Astrocyte (in vitro differentiated cells and primary cell): ENCODE data around the gene RNF180. TPM values are rescaled to one million over a fixed set of nuclear protein-coding genes. Genes with fewer than 3 reads are reported as not detected.

Experiments used
- DNase-seq: peaks from one replicate; pipeline ENCODE4 v3.0.0-alpha.2; 2010; ENCODE audit warnings: low read depth
- FAIRE-seq: peaks from 2 replicates; lab custom pipeline; 2011; peaks lifted over from hg19 to GRCh38; lab: Jason Lieb, UNC
- H2AFZ ChIP-seq: 2 replicates; pipeline ENCODE4 v1.6.0; 2012; ENCODE audit warnings: low read depth, low read length, inconsistent platforms
- H3K27ac ChIP-seq: 2 replicates; pipeline ENCODE4 v1.5.1; 2011; ENCODE audit warnings: low read depth, low read length, inconsistent platforms
- H3K27me3 ChIP-seq: 2 replicates; pipeline ENCODE4 v1.6.0; 2011; ENCODE audit warnings: low read length, inconsistent platforms; ENCODE audit not compliant: insufficient read depth
- H3K36me3 ChIP-seq: 2 replicates; pipeline ENCODE4 v1.5.1; 2011; ENCODE audit warnings: low read length, inconsistent platforms; ENCODE audit not compliant: insufficient read depth
- H3K4me1 ChIP-seq: 2 replicates; pipeline ENCODE4 v1.5.1; 2011; ENCODE audit warnings: low read length, inconsistent platforms; ENCODE audit not compliant: insufficient read depth
- H3K4me2 ChIP-seq: 2 replicates; pipeline ENCODE4 v1.6.0; 2012; ENCODE audit warnings: low read length, inconsistent platforms
- H3K4me3 ChIP-seq: 2 replicates; pipeline ENCODE4 v1.5.1; 2011; ENCODE audit warnings: low read depth, mild to moderate bottlenecking, low read length, inconsistent platforms; ENCODE audit not compliant: insufficient read depth
- H3K79me2 ChIP-seq: 2 replicates; pipeline ENCODE4 v1.6.0; 2012; ENCODE audit warnings: mild to moderate bottlenecking, low read length, inconsistent platforms; ENCODE audit not compliant: insufficient read depth
- H3K9ac ChIP-seq: 2 replicates; pipeline ENCODE4 v1.6.0; 2012; ENCODE audit warnings: mild to moderate bottlenecking, low read length, inconsistent platforms
- H3K9me3 ChIP-seq: 2 replicates; pipeline ENCODE4 v1.5.1; 2012; ENCODE audit warnings: low read depth, mild to moderate bottlenecking, low read length, inconsistent platforms; ENCODE audit not compliant: insufficient read depth
- H4K20me1 ChIP-seq: 2 replicates; pipeline ENCODE4 v1.6.0; 2012; ENCODE audit warnings: low read length, inconsistent platforms; ENCODE audit not compliant: insufficient read depth
- H3K27ac Mint-ChIP-seq: one replicate; pipeline ENCODE4 v1.8.0; 2021; ENCODE audit warnings: mild to moderate bottlenecking, mixed read lengths; ENCODE audit not compliant: unreplicated experiment
- H3K27me3 Mint-ChIP-seq: one replicate; pipeline ENCODE4 v1.8.0; 2021; ENCODE audit warnings: low read depth, mixed read lengths; ENCODE audit not compliant: unreplicated experiment
- H3K36me3 Mint-ChIP-seq: one replicate; pipeline ENCODE4 v1.8.0; 2021; ENCODE audit warnings: low read depth, mixed read lengths; ENCODE audit not compliant: unreplicated experiment
- H3K4me1 Mint-ChIP-seq: one replicate; pipeline ENCODE4 v1.8.0; 2021; ENCODE audit warnings: low read depth, mixed read lengths; ENCODE audit not compliant: unreplicated experiment
- H3K4me3 Mint-ChIP-seq: one replicate; pipeline ENCODE4 v1.8.0; 2021; ENCODE audit warnings: mild to moderate bottlenecking, moderate library complexity, mixed read lengths; ENCODE audit not compliant: unreplicated experiment
- H3K9me3 Mint-ChIP-seq: one replicate; pipeline ENCODE4 v1.8.0; 2021; ENCODE audit warnings: mild to moderate bottlenecking, mixed read lengths; ENCODE audit not compliant: unreplicated experiment
- EZH2 ChIP-seq: IDR thresholded peaks from 2 replicates; pipeline ENCODE4 v1.6.1; 2012; ENCODE audit warnings: mild to moderate bottlenecking, low read length, inconsistent platforms; ENCODE audit not compliant: insufficient read depth
- total RNA-seq: library from RNA; stranded (reverse); gene quantifications from 2 replicates; pipeline ENCODE4 v1.2.1, GENCODE V29; 2021
- TF ChIP-seq, protein P1 (sequence below): IDR thresholded peaks from 2 replicates; pipeline ENCODE4 v1.5.1; 2011; ENCODE audit warnings: low read depth, mild to moderate bottlenecking, inconsistent platforms, low read length, moderate library complexity; ENCODE audit not compliant: insufficient read depth

The RNF180 gene
- total RNA-seq, 1 donor from 2014 or later, result 5.4 TPM

DNA sequence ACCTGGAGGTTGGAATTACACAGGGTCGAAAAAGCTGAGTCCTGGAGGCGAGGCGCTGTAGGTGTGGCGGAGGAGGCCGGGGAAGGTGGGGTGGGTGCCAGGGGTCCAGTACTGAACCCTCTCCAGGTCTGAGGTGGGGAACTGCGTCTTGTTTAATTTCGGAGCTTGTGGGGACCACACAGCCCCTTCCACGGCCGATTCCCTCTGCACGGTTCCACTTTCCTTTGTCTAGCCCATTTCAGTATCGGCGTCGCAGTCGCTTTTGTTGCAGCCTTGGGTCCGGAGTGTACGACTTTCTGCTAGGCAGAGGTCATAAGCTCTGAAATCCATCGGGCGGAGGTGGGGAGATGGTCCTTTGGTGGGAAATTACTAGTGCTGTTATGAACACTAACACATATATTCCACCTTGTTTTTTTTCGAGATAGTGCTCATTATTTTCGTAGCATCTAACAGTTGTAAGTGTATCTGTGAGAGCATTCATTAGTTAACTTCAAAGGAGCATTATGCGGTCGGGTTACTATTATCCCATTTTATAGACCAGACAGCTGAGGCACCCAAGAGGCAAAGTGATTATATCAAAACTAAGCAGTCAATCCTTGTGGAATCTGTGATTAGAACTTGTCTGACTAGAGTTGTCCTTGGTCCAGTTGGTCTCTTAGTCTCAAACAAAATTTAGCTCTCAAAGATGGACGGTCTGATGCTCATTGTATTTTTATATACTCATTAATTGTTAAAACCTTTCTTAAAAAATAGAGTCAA is 737 bp downstream of the RNF180 start:
- Histone ChIP-seq H3K4me3 (peak overlapping the region; percentile 70), H3K9me3 (no peaks in the 10 kb centered on the region)
- peak overlapping the region; percentile 92 for H3K4me3 Mint-ChIP-seq

DNA sequence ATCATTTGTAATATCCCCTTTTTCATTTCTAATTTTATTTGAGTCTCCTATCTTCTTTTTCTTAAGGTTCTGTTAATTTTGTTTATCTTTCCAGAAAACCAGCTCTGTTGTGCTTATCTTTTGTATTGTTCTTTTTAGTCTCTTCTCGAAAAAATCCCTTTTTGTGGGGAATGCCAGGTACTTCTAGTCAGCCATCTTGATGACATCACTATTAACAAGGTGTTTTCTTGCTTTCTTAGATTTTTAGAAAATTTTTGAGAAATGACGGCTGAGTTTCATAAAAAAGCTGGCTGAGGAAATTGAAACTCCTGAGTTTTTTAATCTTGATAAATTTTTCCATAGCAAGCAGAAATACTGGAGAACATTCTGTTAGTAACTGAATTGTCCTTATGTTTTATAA is 10.7 kb downstream of the RNF180 start:
- no peaks in the 10 kb centered on the region for H3K36me3 Mint-ChIP-seq
- no peak for FAIRE-seq

More for the DNA sequence above, 737 bp downstream of the RNF180 start:
- no peaks in the 10 kb centered on the region for H3K79me2 ChIP-seq
- no peaks in the 10 kb centered on the region for H4K20me1 ChIP-seq
- DNase-seq, result no peak
- Mint-ChIP-seq H3K36me3 (no peaks in the 10 kb centered on the region), H3K27ac (peak overlapping the region; percentile 88), H3K9me3 (no peaks in the 10 kb centered on the region), H3K4me1 (no peaks in the 10 kb centered on the region), H3K27me3 (peaks cover 5% of the 10 kb centered on the region)
- FAIRE-seq, result no peak
- H3K4me1 ChIP-seq, result peaks cover 6% of the 10 kb centered on the region
- H2AFZ ChIP-seq, result peak overlapping the region; percentile 87
- peak overlapping the region; percentile 78 for H3K9ac ChIP-seq
- H3K36me3 ChIP-seq, result no peaks in the 10 kb centered on the region
- peak overlapping the region; percentile 87 for H3K4me2 ChIP-seq
- H3K27me3 ChIP-seq, result no peaks in the 10 kb centered on the region
- TF ChIP-seq, protein P1, sequence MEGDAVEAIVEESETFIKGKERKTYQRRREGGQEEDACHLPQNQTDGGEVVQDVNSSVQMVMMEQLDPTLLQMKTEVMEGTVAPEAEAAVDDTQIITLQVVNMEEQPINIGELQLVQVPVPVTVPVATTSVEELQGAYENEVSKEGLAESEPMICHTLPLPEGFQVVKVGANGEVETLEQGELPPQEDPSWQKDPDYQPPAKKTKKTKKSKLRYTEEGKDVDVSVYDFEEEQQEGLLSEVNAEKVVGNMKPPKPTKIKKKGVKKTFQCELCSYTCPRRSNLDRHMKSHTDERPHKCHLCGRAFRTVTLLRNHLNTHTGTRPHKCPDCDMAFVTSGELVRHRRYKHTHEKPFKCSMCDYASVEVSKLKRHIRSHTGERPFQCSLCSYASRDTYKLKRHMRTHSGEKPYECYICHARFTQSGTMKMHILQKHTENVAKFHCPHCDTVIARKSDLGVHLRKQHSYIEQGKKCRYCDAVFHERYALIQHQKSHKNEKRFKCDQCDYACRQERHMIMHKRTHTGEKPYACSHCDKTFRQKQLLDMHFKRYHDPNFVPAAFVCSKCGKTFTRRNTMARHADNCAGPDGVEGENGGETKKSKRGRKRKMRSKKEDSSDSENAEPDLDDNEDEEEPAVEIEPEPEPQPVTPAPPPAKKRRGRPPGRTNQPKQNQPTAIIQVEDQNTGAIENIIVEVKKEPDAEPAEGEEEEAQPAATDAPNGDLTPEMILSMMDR, result no peak
- peak; percentile 46 for TF ChIP-seq EZH2
- H3K27ac ChIP-seq, result no peak overlapping the region

More for the DNA sequence above, 10.7 kb downstream of the RNF180 start:
- Histone ChIP-seq H3K27me3 (no peaks in the 10 kb centered on the region), H3K27ac (no peak overlapping the region), H3K4me3 (no peak overlapping the region), H3K9me3 (no peaks in the 10 kb centered on the region), H3K9ac (no peak overlapping the region), H4K20me1 (no peaks in the 10 kb centered on the region), H3K4me2 (no peak overlapping the region), H3K79me2 (no peaks in the 10 kb centered on the region), H3K36me3 (no peaks in the 10 kb centered on the region), H3K4me1 (no peaks in the 10 kb centered on the region), H2AFZ (no peak overlapping the region)
- Mint-ChIP-seq H3K9me3 (peaks cover 2% of the 10 kb centered on the region), H3K4me3 (no peak overlapping the region), H3K4me1 (peaks cover 2% of the 10 kb centered on the region), H3K27ac (no peak overlapping the region), H3K27me3 (no peaks in the 10 kb centered on the region)
- no peak for DNase-seq
- no peak for TF ChIP-seq EZH2
- TF ChIP-seq, protein P1, result no peak
